Muscle layer of colon (tissue), 2 donors: ENCODE data around the gene SUFU.

Source experiments
- H3K27ac ChIP-seq: one replicate; pipeline ENCODE4 v1.7.0; 2013; ENCODE audit warnings: low read depth, mild to moderate bottlenecking, low read length, moderate library complexity
- H3K27me3 ChIP-seq, 2 donors: one replicate each; pipeline ENCODE4 v1.7.0; 2013; ENCODE audit warnings: low read length in 2 of 2, mild to moderate bottlenecking in 2 of 2; ENCODE audit not compliant: insufficient read depth in 2 of 2, control insufficient read depth in 1 of 2
- H3K36me3 ChIP-seq: one replicate; pipeline ENCODE4 v1.7.0; 2013; ENCODE audit warnings: mild to moderate bottlenecking, low read length; ENCODE audit not compliant: insufficient read depth
- H3K4me1 ChIP-seq: one replicate; pipeline ENCODE4 v1.7.0; 2013; ENCODE audit warnings: mild to moderate bottlenecking, low read length; ENCODE audit not compliant: insufficient read depth
- H3K4me3 ChIP-seq, 2 donors: one replicate each; pipeline ENCODE4 v1.7.0; 2013; ENCODE audit warnings: low read length in 2 of 2, low read depth in 1 of 2, mild to moderate bottlenecking in 1 of 2, moderate library complexity in 1 of 2
- H3K9ac ChIP-seq: one replicate; pipeline ENCODE4 v1.7.0; 2013; ENCODE audit warnings: low read length
- H3K9me3 ChIP-seq: one replicate; pipeline ENCODE4 v1.7.0; 2013; ENCODE audit warnings: mild to moderate bottlenecking, low read length
- donor health status: abdominal sarcoma.
- donor health status: Adenocarcinoma of cecum.

The SUFU gene

DNA sequence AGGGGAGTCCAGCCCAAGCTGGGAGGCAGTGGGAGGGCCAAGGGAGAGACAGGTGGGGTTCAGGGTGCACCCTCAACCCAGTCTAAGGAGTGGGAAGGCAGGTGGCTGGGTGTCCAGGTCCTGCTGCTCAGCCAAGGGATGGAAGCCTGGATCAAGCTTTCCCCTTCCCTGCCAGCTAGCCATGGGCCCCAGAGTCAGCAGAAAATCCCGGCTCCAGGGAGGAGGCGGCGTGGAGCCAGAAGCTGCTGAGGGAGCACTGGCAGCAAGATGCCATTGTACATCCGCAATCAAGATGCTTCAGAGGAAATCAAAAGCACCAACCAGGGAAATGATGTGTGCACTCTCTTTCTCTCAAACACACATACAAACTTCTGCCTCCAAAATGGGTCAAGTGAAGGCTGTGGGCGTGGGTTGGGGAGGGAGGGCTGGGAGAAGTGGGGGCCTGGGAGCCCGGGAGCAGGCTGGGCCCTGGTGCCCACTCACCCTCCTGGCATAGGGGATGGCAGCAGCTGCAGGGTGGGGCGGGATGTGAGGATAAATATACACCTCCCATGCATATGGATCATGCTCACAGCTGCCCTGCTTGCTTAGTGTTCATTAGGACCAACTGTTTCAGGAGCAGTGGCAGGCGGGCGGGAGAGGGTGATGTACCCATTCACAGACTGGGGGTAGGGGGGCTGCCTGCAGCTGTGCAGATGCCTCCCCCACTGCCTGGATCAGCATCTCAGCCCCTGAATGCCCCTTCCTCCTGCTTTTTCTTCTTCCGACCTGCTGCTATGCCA lies 164.7 kb downstream of the SUFU start:
- Histone ChIP-seq H3K4me1 (peaks cover 2% of the 10 kb centered on the region), H3K27ac (no peak overlapping the region), H3K4me3 (no peak overlapping the region), H3K36me3 (no peaks in the 10 kb centered on the region), H3K9ac (no peak overlapping the region), H3K9me3 (no peaks in the 10 kb centered on the region), H3K27me3 (no peaks in the 10 kb centered on the region)

DNA sequence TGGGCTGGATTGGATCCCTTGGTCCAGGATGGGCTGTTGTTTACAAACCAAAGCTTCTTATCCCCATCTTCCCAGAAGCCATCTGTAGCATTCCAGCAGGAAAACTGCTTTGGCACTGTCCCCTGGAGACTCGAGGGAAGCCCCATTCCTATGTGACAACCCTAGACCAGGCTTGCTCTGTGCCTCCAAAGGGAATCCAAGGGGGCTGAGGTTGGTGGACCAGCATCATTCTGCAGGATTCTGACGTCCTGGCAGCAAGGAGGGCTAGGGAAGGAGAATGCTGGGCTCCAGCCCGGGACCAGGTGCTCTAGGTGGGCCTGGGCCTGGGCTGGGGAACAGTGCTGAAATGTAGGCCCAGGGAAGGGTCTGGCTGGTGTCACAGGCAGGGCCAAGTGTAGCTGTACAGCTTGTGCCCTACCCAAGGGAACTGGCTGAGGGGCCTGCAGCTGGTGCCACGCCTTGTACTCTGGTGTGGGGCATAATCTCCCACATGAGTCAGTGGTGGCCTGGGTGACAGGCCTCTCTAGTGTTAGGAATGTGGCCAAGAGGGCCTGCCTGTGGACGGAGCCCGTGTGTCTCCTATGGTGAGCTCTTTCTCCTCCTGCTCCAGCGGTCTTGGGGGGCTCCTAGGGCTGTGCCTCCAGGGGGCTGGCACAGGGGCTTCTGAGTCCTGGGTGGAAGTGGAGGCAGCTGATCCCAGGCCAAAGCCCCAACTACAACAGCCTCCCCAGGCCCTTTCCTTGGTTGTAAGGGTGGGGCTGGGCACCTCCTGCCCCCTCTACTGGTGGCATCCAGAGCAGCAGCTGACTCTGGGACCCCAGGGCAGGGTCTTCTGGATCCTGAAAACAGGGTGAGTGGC lies 165.7 kb downstream of the SUFU start:
- Histone ChIP-seq H3K4me3 (no peak overlapping the region), H3K9ac (no peak overlapping the region), H3K4me1 (peaks cover 7% of the 10 kb centered on the region), H3K9me3 (no peaks in the 10 kb centered on the region), H3K36me3 (no peaks in the 10 kb centered on the region), H3K27ac (no peak overlapping the region), H3K27me3 (no peaks in the 10 kb centered on the region)

DNA sequence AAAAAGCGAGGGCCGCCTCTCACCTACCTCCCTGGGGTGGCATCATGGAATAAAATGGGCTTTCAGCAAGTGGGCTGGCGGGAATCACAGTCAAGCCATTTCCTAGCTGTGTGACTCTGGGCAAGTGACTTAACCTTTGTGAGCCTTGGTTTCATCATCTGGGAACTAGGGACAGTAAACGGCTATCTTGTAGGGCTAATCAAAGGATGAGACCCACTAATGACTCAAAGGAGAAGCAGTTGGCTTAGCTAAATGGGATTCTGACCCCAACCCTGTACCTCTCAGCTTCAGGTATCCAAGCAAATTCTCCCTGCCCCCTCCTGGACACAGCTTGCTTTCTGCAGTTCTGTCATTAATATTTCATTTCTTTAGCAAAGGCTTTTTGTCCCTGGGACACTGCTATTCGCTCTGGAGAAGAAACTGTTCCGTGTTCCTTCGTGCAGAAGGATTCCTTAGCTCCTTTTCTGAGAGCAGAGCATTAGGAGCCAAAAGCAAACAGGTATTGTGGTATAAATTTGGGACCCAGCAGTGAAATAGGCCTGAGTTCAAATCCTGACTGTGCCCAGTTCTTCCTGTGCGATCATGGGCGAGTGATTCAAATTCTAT lies 166.4 kb downstream of the SUFU start:
- H3K4me3 ChIP-seq, result no peak overlapping the region
- no peaks in the 10 kb centered on the region for H3K36me3 ChIP-seq
- no peaks in the 10 kb centered on the region for H3K9me3 ChIP-seq
- H3K4me1 ChIP-seq, result peaks cover 14% of the 10 kb centered on the region
- H3K27ac ChIP-seq, result no peak overlapping the region
- H3K9ac ChIP-seq, result no peak overlapping the region
- H3K27me3 ChIP-seq, result no peaks in the 10 kb centered on the region

DNA sequence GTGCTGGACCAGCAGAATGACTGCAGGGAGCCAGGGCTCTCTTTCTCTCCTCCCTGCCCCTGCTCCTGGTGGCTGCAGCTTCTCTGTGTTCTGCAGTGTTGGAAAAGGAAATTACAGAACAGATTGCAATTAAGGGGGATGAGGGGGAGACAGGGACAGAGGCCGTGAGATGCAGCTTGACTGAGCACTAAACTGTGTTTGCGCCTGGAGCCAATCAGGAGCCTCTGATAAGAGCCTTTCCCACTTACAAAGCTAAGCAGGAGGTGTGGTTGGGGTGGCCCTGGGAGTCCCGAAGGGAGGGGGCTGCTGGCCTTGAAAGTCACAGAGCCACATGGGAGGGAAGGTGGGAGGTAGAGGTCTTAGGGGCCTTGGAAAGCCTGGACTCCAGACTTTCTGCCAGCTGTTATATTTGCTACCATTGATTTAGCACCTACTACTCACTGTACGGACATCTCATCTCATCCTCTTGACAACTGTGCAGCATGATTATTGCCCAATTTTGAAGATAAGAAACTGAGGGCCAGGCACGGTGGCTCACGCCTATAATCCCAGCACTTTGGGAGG lies 167.2 kb downstream of the SUFU start:
- Histone ChIP-seq H3K9ac (no peak overlapping the region), H3K4me3 (no peak overlapping the region), H3K36me3 (no peaks in the 10 kb centered on the region), H3K27me3 (no peaks in the 10 kb centered on the region), H3K4me1 (peaks cover 22% of the 10 kb centered on the region), H3K27ac (no peak overlapping the region), H3K9me3 (no peaks in the 10 kb centered on the region)

DNA sequence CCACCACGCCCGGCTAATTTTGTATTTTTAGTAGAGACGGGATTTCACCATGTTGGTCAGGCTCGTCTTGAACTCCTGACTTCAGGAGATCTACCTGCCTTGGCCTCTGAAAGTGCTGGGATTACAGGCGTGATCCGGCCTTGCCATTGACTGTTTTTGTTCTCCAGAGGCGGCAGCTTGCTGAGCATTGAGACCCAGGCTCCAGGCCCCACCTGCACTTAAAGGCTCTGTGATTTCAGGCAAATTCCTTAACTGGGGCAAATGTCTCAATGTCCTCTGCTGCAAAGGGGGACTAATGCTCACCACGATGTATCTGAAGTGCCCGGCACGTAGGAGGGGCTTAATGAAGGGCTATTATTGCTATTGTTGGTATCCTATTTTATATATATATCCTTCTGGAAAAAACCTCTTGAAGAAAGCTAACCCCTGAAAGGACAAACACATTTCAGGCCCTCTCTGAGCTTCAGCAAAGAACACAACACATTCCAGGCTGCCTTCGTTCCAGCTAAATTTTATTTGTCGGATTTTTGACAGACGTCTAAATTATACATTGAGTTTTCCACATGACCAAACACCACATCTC lies 169.6 kb downstream of the SUFU start:
- no peak overlapping the region for H3K4me3 ChIP-seq
- H3K9ac ChIP-seq, result no peak overlapping the region
- no peaks in the 10 kb centered on the region for H3K9me3 ChIP-seq
- H3K36me3 ChIP-seq, result no peaks in the 10 kb centered on the region
- H3K27ac ChIP-seq, result no peak overlapping the region
- no peaks in the 10 kb centered on the region for H3K27me3 ChIP-seq
- H3K4me1 ChIP-seq, result peaks cover 33% of the 10 kb centered on the region

DNA sequence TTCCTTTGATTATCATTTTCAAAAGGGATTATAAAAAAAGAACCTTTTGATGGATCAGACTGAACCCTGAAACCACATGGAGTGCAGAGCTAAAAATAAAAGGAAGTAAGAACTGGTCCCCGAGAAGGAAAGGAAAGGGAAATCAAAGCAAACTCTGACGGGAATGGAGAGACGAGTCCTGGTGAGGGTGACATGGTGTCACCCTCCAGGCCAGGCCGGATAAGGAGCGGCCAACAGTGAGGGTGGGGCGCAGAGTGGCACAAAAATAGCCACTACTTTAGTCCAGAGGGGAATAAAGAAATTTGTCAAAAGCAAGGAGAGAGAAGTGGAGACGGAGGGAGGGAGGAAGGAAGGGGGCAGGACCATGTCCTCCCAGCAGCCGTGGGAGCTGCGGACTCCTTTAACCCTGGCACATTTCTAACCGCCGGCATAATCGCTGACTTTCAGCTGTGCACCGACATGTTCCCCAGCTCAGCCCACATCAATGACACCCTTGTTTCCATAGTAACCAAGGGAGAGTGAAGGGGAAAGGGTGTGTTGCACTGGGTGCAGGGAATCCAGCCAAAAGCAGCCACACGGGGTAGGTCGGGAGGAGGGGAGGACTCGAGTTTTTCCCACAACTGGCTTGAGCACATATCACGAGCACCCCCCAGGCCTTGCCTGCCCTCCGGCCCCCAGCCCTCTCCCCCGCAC lies 170.2 kb downstream of the SUFU start:
- Histone ChIP-seq H3K4me3 (peak overlapping the region; percentile 25 to 43), H3K9me3 (no peaks in the 10 kb centered on the region), H3K27me3 (no peaks in the 10 kb centered on the region), H3K27ac (peak overlapping the region; percentile 50), H3K9ac (no peak overlapping the region), H3K4me1 (peaks cover 33% of the 10 kb centered on the region), H3K36me3 (no peaks in the 10 kb centered on the region)

DNA sequence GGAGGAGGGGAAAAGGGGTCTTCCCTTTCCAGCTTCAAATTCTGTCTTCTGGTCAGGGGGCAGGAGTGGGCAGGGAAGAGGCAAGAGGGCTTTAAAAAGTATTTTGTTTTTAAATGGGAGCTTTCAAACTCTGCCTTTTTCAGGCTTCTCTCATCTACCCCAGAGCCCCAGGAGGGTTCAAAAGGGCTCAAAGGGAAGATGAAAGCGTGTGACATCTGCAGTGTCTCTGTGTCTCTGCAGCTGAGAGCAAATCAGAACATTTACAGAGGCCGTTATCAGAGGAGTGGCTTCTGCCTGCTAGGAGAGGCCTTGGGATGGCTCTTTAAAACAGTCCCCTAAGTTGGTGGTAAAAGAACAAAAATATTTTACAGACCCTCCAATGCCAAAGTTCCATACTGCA lies 170.8 kb downstream of the SUFU start:
- H3K4me1 ChIP-seq, result peaks cover 33% of the 10 kb centered on the region
- no peaks in the 10 kb centered on the region for H3K27me3 ChIP-seq
- no peak overlapping the region for H3K9ac ChIP-seq
- H3K4me3 ChIP-seq, result peak overlapping the region in 1 of 2 donors; percentile 43
- no peaks in the 10 kb centered on the region for H3K36me3 ChIP-seq
- H3K27ac ChIP-seq, result peak overlapping the region; percentile 58
- no peaks in the 10 kb centered on the region for H3K9me3 ChIP-seq

DNA sequence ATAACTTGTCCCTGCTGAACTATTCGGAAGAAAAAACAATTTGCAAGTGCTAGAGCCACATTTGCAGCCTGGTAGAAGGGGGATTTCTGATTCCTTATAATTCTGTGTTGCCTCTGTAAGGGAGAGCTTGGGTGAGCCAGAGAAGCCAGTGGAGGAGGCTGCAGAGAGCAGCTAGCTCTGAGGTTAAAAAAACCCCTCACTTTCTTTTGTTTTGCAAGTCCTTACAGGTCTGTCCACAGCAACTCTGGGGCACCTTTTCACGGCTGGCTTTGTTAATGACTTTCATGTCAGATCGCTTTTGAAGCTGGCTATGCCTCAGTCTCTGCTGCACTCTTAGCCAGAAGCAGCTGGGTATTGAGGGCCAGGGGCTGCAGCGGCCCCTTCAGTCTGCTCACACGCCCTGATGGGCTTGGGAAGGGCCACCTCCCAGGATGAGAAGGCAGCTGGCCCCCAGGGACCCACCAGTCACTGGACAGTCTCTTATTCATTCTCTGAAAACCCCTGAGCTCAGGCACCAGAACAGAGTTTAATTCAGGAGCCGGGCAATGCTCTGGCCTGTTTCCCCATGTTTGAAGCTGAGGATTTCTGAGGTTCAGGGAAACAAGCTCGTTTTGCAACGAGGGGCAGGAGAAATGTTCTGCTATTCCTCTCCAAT lies 171.4 kb downstream of the SUFU start:
- H3K9me3 ChIP-seq, result no peaks in the 10 kb centered on the region
- peak overlapping the region; percentile 58 for H3K27ac ChIP-seq
- H3K4me1 ChIP-seq, result peaks cover 33% of the 10 kb centered on the region
- no peaks in the 10 kb centered on the region for H3K36me3 ChIP-seq
- no peak overlapping the region for H3K9ac ChIP-seq
- no peaks in the 10 kb centered on the region for H3K27me3 ChIP-seq
- H3K4me3 ChIP-seq, result peak overlapping the region in 1 of 2 donors; percentile 43

DNA sequence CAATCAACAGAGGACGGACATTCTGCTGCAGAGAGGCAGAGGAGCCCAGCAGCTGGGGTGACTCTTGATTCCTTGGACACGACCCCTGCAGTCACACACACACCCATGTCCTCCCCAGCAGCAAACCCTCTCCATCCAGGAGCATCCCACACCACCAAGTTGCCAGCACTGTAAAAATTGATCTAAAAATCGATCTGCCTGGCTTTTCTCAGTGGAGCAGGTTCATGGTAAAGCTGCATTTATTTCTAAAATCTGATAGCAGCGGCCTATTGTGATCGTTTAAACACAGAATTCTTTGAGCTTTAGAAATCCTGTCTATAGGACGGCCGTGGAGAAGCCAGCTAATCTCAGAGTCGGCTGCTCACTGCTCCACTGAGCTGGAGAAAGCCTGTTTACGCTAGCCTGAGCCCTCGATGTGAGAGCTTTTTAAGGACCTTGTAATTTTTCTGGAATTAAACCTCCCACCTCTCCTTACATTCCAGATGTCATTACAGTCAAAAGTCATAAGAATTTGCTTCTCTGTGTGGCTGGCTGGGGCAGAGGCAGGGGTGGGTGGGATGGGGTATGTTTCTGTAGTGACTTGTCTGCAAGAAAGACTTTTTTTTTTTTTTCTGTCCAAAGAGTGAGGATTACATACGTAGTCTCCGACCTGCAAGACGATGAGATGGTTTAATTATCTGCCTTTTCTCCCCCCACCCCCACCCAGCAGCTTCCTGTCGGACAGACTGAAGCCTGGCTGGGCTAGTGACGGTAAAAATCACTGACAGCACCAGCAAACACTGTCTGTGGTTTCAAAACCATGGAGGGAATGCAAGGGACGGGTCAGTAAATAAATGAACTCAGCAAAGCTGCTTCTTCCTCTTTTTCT lies 172.1 kb downstream of the SUFU start:
- Histone ChIP-seq H3K9ac (no peak overlapping the region), H3K27me3 (no peaks in the 10 kb centered on the region), H3K4me3 (no peak overlapping the region), H3K36me3 (peaks cover 4% of the 10 kb centered on the region), H3K27ac (peak overlapping the region; percentile 58), H3K4me1 (peaks cover 33% of the 10 kb centered on the region), H3K9me3 (no peaks in the 10 kb centered on the region)
